PC-3 (cell line): ENCODE results near the gene ZRANB1. TPM values are rescaled to one million over a fixed set of nuclear protein-coding genes. Genes with fewer than 3 reads are reported as not detected.
A peak's percentile ranks its signal among the peaks of the same experiment; 100 is the strongest.
"Not testable (repeated sequence)": the region's sequence is repeated elsewhere in the genome, so short reads cannot be mapped to it uniquely, and the experiment has no call there.

Experiments
- ATAC-seq: fragments of 200-7000 bp; cut with Tn5 transposase; 2 replicates; pipeline ENCODE4 v1.9.1; 2020; ENCODE audit warnings: mild to moderate bottlenecking, moderate library complexity
- BruUV-seq: library from RNA; stranded (reverse); fragments of 400-500 nt; replicated peaks from 2 replicates; lab custom pipeline; 2021; lab: Mats Ljungman, UMichigan
- CTCF ChIA-PET: fragments of 300-600 bp; sonication (Branson Sonifier 250); formaldehyde crosslinking; loops from one replicate; lab custom pipeline; 2022; ENCODE audit warnings: antibody characterized with exemption; lab: Charles Lee
- POLR2A ChIA-PET: fragments of 300-600 bp; sonication (Branson Sonifier 250); formaldehyde crosslinking; loops from one replicate; lab custom pipeline; 2022; ENCODE audit warnings: antibody characterized with exemption; ENCODE audit not compliant: unreplicated experiment; lab: Charles Lee
- DNase-seq: peaks from one replicate; pipeline ENCODE4 v3.0.0-alpha.2; 2015
- H2AFZ ChIP-seq: fragments of 300-600 bp; sonication (generic); 2 replicates; pipeline ENCODE4 v1.6.0; 2016; ENCODE audit warnings: antibody characterized with exemption, low read length
- H3F3A ChIP-seq: fragments of 300-600 bp; sonication (generic); one replicate; pipeline ENCODE4 v1.6.0; 2017; ENCODE audit warnings: antibody characterized with exemption, low read length, control low read depth, mild to moderate bottlenecking; ENCODE audit not compliant: unreplicated experiment
- H3K27ac ChIP-seq: fragments of 300-600 bp; sonication (generic); 2 replicates; pipeline ENCODE4 v1.5.1; 2016; ENCODE audit warnings: mild to moderate bottlenecking, low read length
- H3K27me3 ChIP-seq: fragments of 300-600 bp; sonication (generic); 2 replicates; pipeline ENCODE4 v1.6.1; 2016; ENCODE audit warnings: low read length, mixed read lengths
- H3K36me3 ChIP-seq: fragments of 300-600 bp; sonication (generic); 2 replicates; pipeline ENCODE4 v1.6.1; 2016; ENCODE audit warnings: low read depth, mixed run types, low read length, mixed read lengths
- H3K4me1 ChIP-seq: fragments of 300-600 bp; sonication (generic); 2 replicates; pipeline ENCODE4 v1.5.1; 2016; ENCODE audit warnings: low read length; ENCODE audit not compliant: insufficient read depth
- H3K4me2 ChIP-seq: fragments of 300-600 bp; sonication (generic); 2 replicates; pipeline ENCODE4 v1.6.0; 2016; ENCODE audit warnings: low read length
- H3K4me3 ChIP-seq: fragments of 300-600 bp; sonication (generic); 2 replicates; pipeline ENCODE4 v1.5.1; 2016; ENCODE audit warnings: mild to moderate bottlenecking, low read length, mixed read lengths
- H3K79me2 ChIP-seq: fragments of 300-600 bp; sonication (generic); 2 replicates; pipeline ENCODE4 v1.6.1; 2017; ENCODE audit warnings: low read length, mixed read lengths
- H3K9ac ChIP-seq: fragments of 300-600 bp; sonication (generic); 2 replicates; pipeline ENCODE4 v1.6.0; 2016; ENCODE audit warnings: mild to moderate bottlenecking, low read length
- H3K9me2 ChIP-seq: fragments of 300-600 bp; sonication (generic); replicated peaks from 2 replicates; pipeline ENCODE4 v1.6.1; 2016; ENCODE audit warnings: mixed run types, low read length, mixed read lengths
- H3K9me3 ChIP-seq: fragments of 300-600 bp; sonication (generic); 2 replicates; pipeline ENCODE4 v1.6.1; 2016; ENCODE audit warnings: low read length, mixed read lengths
- H4K20me1 ChIP-seq: fragments of 300-600 bp; sonication (generic); 2 replicates; pipeline ENCODE4 v1.6.1; 2016; ENCODE audit warnings: low read length, mixed read lengths
- CTCF ChIP-seq: fragments of 300-600 bp; sonication (generic); conservative IDR thresholded peaks from 2 replicates; pipeline ENCODE4 v1.5.1; 2017; ENCODE audit warnings: antibody characterized with exemption, low read depth, mild to moderate bottlenecking, low read length
- EZH2 ChIP-seq: fragments of 300-600 bp; sonication (generic); IDR thresholded peaks from one replicate; pipeline ENCODE4 v1.6.1; 2017; ENCODE audit warnings: antibody characterized with exemption, mild to moderate bottlenecking, low read length; ENCODE audit not compliant: unreplicated experiment
- EZH2phosphoT487 ChIP-seq: fragments of 300-600 bp; sonication (generic); IDR thresholded peaks from 2 replicates; pipeline ENCODE4 v1.6.1; 2018; ENCODE audit warnings: mild to moderate bottlenecking, antibody characterized with exemption, low read length, borderline replicate concordance
- intact Hi-C: fragments of 100-400 bp; cut with micrococcal nuclease; formaldehyde crosslinking; loops from 2 replicates; pipeline ENCODE4 v1.9.0; 2023
- total RNA-seq: library from RNA; depleted of rRNA; stranded (reverse); fragments of >200 nt; gene quantifications from 2 replicates; pipeline ENCODE4 v1.2.3, GENCODE V29; 2014

Gene ZRANB1
- total RNA-seq, 1 experiment from 2014 or later = 12.8 TPM

DNA sequence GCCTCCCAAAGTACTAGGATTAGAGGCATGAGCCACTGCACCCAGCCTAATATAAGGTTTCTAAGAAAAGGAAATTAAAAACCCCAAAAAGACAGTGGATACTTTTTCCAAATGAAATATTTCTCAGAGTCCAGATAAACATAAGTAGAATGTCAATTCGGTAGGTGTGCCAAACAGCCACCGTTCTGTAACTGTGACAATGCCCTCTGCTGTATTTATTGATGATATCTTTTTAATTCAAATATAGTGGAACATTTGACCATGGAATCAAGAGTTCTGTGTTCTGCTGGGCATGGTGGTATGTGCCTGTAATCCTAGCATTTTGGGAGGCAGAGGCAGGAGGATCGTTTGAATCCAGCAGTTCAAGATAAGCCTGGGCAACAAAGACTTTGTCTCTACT lies 28.8 kb upstream of the ZRANB1 start:
- TF ChIP-seq CTCF = no peak
- TF ChIP-seq EZH2 = no peak
- TF ChIP-seq EZH2phosphoT487 = no peak
- POLR2A ChIA-PET = no interaction called here
- no peaks in the 10 kb centered on the region for H3K9me3 ChIP-seq
- no peak overlapping the region for H3K4me2 ChIP-seq
- ATAC-seq (no peak), DNase-seq (no peak)
- peaks cover 5% of the 10 kb centered on the region; the same call in 1 of the 2 replicates for H3K4me1 ChIP-seq
- no peak overlapping the region for H3K4me3 ChIP-seq
- BruUV-seq = no TSS peak
- no peaks in the 10 kb centered on the region for H3K9me2 ChIP-seq
- H4K20me1 ChIP-seq = 0 out of 2 replicates have a peak, but pooled peaks cover under 1% of the 10 kb centered on the region
- H3F3A ChIP-seq = no peaks in the 10 kb centered on the region
- H3K36me3 ChIP-seq = no peaks in the 10 kb centered on the region
- H2AFZ ChIP-seq = no peak overlapping the region
- CTCF ChIA-PET = no interaction called here
- intact Hi-C loops = no loop called here
- H3K27ac ChIP-seq = no peak overlapping the region
- H3K27me3 ChIP-seq = no peaks in the 10 kb centered on the region
- H3K79me2 ChIP-seq = peaks cover 9% of the 10 kb centered on the region
- no peak overlapping the region for H3K9ac ChIP-seq

DNA sequence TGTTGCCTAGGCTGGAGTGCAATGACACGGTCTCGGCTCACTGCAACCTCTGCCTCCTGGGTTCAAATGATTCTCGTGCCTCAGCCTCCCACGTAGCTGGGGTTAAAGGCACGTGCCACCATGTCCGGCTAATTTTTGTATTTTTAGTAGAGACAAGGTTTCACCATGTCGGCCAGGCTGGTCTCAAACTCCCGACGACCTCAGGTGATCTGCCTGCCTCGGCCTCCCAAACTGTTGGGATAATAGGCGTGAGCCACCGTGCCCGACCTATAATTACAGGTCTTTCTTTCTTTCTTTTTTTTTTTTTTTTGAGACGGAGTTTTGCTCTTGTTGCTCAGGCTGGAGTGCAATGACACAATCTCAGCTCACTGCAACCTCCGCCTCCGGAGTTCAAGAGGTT lies 27.5 kb upstream of the ZRANB1 start:
- POLR2A ChIA-PET, CTCF ChIA-PET, BruUV-seq: not testable (repeated sequence)

DNA sequence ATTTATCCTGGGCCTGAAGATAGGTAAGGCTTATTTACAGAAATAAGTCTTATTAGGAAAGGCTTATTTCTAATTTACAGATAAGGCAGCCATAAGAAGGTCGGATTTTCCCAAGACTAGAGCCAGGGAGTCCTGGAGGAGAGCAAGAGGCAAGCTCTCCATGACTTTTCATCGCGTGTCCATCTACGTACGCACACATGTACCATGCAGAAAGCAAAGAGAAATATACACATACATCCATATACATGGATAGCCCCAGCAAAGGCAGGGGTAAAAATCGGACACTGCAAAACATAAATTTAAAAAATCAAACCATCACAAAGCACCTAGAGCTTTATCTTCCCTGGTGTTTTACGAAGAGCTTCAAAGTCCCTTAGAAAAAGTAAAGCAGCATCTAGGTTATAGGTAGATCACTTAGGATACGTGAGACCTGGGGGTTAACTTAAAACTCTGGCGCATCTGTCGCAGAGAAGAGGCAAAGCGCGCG lies 25.8 kb upstream of the ZRANB1 start:
- TSS peak; percentile 83 for BruUV-seq
- Histone ChIP-seq H3K27ac (no peak overlapping the region; the same call in 1 of the 2 replicates), H3K79me2 (peaks cover 38% of the 10 kb centered on the region), H3K9me2 (no peaks in the 10 kb centered on the region), H4K20me1 (peaks cover 19% of the 10 kb centered on the region), H3F3A (peaks cover 4% of the 10 kb centered on the region), H2AFZ (peak overlapping the region; percentile 65), H3K9me3 (no peaks in the 10 kb centered on the region), H3K4me3 (peak overlapping the region; percentile 78), H3K27me3 (no peaks in the 10 kb centered on the region), H3K4me1 (peaks cover 22% of the 10 kb centered on the region), H3K9ac (peak overlapping the region; percentile 76), H3K4me2 (peak overlapping the region; percentile 78), H3K36me3 (no peaks in the 10 kb centered on the region)
- intact Hi-C loops = loop anchor here (1.0 to 5.0 kb wide), 2 partner anchors 70 to 124 kb away; partner anchors contain the start of gene EEF1AKMT2
- CTCF ChIA-PET = interaction anchor here (0.7 kb wide), 1 partner anchor 75 kb away, joined by 3 read pairs; no protein-coding TSS in a partner anchor
- POLR2A ChIA-PET = interaction anchor here (0.5 kb wide), 1 partner anchor 125 kb away, joined by 3 read pairs; no protein-coding TSS in a partner anchor
- TF ChIP-seq CTCF (no peak), EZH2phosphoT487 (no peak), EZH2 (no peak)
- DNase-seq (peak; percentile 2), ATAC-seq (peak; percentile 7)

More for the DNA sequence above, 27.5 kb upstream of the ZRANB1 start:
- H3K27me3 ChIP-seq, intact Hi-C loops, H3K4me2 ChIP-seq, H3K36me3 ChIP-seq, ATAC-seq, H3K27ac ChIP-seq, H3K9ac ChIP-seq, H3K9me3 ChIP-seq, H3K4me3 ChIP-seq, H2AFZ ChIP-seq, DNase-seq, H3F3A ChIP-seq, H3K9me2 ChIP-seq: not testable (repeated sequence)
- Histone ChIP-seq H3K4me1 (peaks cover 13% of the 10 kb centered on the region), H4K20me1 (peaks cover 10% of the 10 kb centered on the region), H3K79me2 (peaks cover 22% of the 10 kb centered on the region)
